Thoracic aorta (tissue), 2 donors: ENCODE measurements around the gene SDHAF1. TPM values are rescaled to one million over a fixed set of nuclear protein-coding genes. Genes with fewer than 3 reads are reported as not detected.

ENCODE experiments used
- ATAC-seq: fragments of 150-250 bp; one replicate; pipeline ENCODE4 v1.8.0; 2017; ENCODE audit warnings: low read depth; ENCODE audit not compliant: insufficient number of reproducible peaks, low FRiP score
- DNase-seq: peaks from one replicate; pipeline ENCODE4 v3.0.0-alpha.2; 2020; ENCODE audit warnings: low spot score
- H3K27ac ChIP-seq, 2 donors: fragments of 200-600 bp; sonication (generic); 1 replicate in 1 of 2; 2 replicates in 1 of 2; pipeline ENCODE4 v1.5.1; 2016; ENCODE audit warnings: mild to moderate bottlenecking in 2 of 2, moderate library complexity in 2 of 2
- H3K27me3 ChIP-seq: fragments of 200-600 bp; sonication (generic); replicated peaks from 2 replicates; pipeline ENCODE4 v1.6.0; 2016; ENCODE audit warnings: mild to moderate bottlenecking; ENCODE audit not compliant: insufficient read depth
- H3K36me3 ChIP-seq: fragments of 200-600 bp; sonication (generic); one replicate; pipeline ENCODE4 v1.5.1; 2016
- H3K4me1 ChIP-seq, 2 donors: fragments of 200-600 bp; sonication (generic); 1 replicate in 1 of 2; 2 replicates in 1 of 2; pipeline versions ENCODE4 v1.5.1 to v1.6.0; 2016; ENCODE audit warnings: low read depth in 2 of 2, mild to moderate bottlenecking in 1 of 2; ENCODE audit not compliant: control insufficient read depth in 1 of 2
- H3K4me3 ChIP-seq: fragments of 200-600 bp; sonication (generic); 2 replicates; pipeline ENCODE4 v1.5.1; 2016; ENCODE audit warnings: mild to moderate bottlenecking
- H3K9me3 ChIP-seq: fragments of 200-600 bp; sonication (generic); 2 replicates; pipeline ENCODE4 v1.5.1; 2016
- CTCF ChIP-seq: fragments of 200-600 bp; sonication (generic); IDR thresholded peaks from one replicate; pipeline ENCODE4 v1.5.1; 2019; ENCODE audit warnings: antibody characterized with exemption
- total RNA-seq, 2 donors: library from RNA; depleted of rRNA; stranded (reverse); fragments of >200 nt; gene quantifications; one replicate each; pipeline versions ENCODE4 v1.1.0 to v1.2.3, GENCODE V29; 2016

Gene SDHAF1
- total RNA-seq, 2 donors from 2014 or later = 43.0 to 70.5 TPM

DNA sequence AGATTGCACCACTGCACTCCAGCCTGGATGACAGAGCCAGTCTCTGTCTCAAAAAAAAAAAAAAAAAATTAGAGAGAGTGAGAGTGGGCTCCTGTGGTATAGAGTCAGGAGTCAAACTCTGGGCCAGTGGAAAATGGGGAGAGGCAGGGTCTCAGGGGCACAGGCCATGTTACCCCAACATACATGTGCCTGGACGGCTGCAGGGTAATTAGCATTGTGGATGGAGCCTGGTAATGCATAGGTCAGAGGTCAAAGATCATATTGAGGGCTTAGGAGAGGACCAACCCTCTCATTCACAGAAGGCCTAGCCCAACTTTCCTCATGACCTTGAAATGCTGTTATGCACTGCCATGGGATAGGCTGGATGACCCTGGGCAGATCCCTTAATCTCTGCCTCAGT, 30.6 kb downstream of the SDHAF1 start:
- no peaks in the 10 kb centered on the region for H3K4me1 ChIP-seq
- no peak overlapping the region for H3K4me3 ChIP-seq
- peaks cover 30% of the 10 kb centered on the region for H3K36me3 ChIP-seq
- H3K27me3 ChIP-seq = no peaks in the 10 kb centered on the region
- no peaks in the 10 kb centered on the region for H3K9me3 ChIP-seq
- DNase-seq (no peak), ATAC-seq (no peak)
- no peak overlapping the region for H3K27ac ChIP-seq
- no peak for TF ChIP-seq CTCF

DNA sequence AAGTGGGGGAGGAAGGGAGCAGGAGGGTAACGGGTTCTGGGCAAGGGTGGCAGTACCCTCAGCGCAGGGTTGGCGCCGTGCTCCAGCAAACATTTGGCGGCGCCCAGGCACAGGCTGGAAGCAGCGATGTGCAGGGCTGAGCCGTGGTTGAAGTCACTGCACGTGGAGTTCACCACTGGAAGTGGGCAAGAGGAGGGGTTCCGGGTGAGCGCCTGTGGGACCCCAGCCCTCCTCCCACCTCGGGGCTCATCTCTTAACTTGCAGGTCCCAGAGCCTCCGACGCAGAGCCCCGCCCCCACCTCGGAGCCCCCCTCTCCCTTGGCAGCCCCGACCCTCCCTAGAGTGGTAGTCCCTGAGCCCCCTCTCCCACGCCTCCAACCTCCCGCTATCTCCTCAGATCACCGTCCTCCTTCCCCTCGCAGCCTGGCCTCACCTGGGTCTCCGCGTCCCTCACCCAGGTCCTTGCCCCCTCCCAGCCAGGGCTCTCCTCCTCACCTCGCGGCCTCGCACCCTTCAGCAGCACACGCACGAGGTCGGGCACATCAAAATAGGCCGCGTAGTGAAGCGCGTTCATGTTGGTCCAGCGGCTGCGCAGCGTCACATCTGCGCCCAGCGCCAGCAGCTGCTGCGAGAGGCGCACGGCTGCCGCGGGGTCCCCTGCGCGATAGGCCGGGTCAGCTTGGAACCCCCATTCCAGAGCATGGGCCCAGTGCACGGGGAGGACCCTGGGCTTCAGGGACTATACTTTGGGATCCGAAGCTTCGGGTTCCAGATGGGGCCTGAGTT, 31.3 kb downstream of the SDHAF1 start:
- no peak overlapping the region for H3K4me3 ChIP-seq
- peaks cover 30% of the 10 kb centered on the region for H3K36me3 ChIP-seq
- H3K27ac ChIP-seq = no peak overlapping the region
- no peaks in the 10 kb centered on the region for H3K9me3 ChIP-seq
- no peaks in the 10 kb centered on the region for H3K4me1 ChIP-seq
- no peaks in the 10 kb centered on the region for H3K27me3 ChIP-seq
- ATAC-seq (no peak), DNase-seq (no peak)
- TF ChIP-seq CTCF = no peak

GRCh38 chr19:36027696-36028095, 32.7 kb downstream of the SDHAF1 start:
- Histone ChIP-seq H3K9me3 (no peaks in the 10 kb centered on the region), H3K36me3 (peaks cover 26% of the 10 kb centered on the region), H3K4me3 (no peak overlapping the region), H3K4me1 (peaks cover 5% of the 10 kb centered on the region in 2 donors), H3K27ac (no peak overlapping the region), H3K27me3 (no peaks in the 10 kb centered on the region)
- TF ChIP-seq CTCF = no peak
- DNase-seq (no peak), ATAC-seq (no peak)

DNA sequence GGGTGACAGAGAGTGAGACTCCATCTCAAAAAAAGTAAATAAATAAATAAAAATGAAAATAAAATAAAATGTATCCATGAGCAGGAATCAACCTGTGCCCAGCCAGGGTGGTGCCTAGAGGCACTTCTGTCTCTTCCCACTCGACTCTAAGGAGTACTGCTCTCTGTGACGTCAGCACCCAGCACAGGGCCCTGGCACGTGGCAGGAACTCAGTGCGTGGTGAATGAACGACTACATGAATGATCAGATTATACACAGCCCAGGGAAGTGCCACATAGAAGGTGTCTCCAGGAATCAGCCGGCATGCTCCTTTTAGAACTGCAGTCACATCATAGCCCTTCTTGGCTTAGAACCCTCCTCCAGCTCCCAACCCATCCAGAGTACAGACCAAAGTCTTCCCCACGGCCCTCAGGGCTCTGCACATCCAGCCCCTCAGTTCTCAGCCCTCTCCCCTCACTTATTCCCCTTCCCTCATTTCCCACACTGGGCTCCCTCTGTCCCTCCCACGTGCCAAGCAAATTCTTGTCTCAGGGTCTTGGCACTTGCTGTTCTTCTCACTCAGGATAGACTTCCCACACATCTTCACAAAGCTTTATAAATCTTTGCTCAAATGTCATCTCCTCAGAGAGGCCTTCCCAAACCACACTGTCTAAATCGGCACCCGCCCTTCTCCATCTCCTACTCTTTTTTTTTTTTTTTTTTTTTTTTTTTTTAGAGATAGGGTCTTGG, 33.5 kb downstream of the SDHAF1 start:
- ATAC-seq (no peak), DNase-seq (no peak)
- H3K27me3 ChIP-seq = no peaks in the 10 kb centered on the region
- no peak overlapping the region for H3K4me3 ChIP-seq
- peaks cover 26% of the 10 kb centered on the region for H3K36me3 ChIP-seq
- H3K4me1 ChIP-seq = peaks cover 5 to 10% of the 10 kb centered on the region in 2 donors
- no peak overlapping the region for H3K27ac ChIP-seq
- H3K9me3 ChIP-seq = no peaks in the 10 kb centered on the region
- TF ChIP-seq CTCF = no peak
